Prostate gland (tissue), 2 donors: Measurements from ENCODE around the gene BDH2. TPM values are rescaled to one million over a fixed set of nuclear protein-coding genes. Genes with fewer than 3 reads are reported as not detected.

Experiments
- DNase-seq: peaks from one replicate; pipeline ENCODE4 v3.0.0-alpha.2; 2019; ENCODE audit warnings: low spot score
- H3K27ac ChIP-seq, 2 donors: fragments of 200-600 bp; sonication (generic); 2 replicates each; pipeline ENCODE4 v1.5.1; 2017 to 2019
- H3K27me3 ChIP-seq: fragments of 200-600 bp; sonication (generic); replicated peaks from 2 replicates; pipeline ENCODE4 v1.5.1; 2019; ENCODE audit not compliant: insufficient read depth
- H3K36me3 ChIP-seq, 2 donors: fragments of 200-600 bp; sonication (generic); 1 replicate in 1 of 2; 2 replicates in 1 of 2; pipeline versions ENCODE4 v1.5.1 to v1.8.1; 2017 to 2019
- H3K4me1 ChIP-seq: fragments of 200-600 bp; sonication (generic); replicated peaks from 2 replicates; pipeline ENCODE4 v1.5.1; 2019
- H3K4me3 ChIP-seq, 2 donors: fragments of 200-600 bp; sonication (generic); 2 replicates each; pipeline ENCODE4 v1.5.1; 2017 to 2019
- H3K9me3 ChIP-seq: fragments of 200-600 bp; sonication (generic); 2 replicates; pipeline ENCODE4 v1.5.1; 2017
- POLR2A ChIP-seq: fragments of 450-650 bp; IDR thresholded peaks from one replicate; pipeline ENCODE4 v1.6.1; 2016; ENCODE audit warnings: antibody characterized with exemption, mild to moderate bottlenecking
- POLR2AphosphoS5 ChIP-seq: sonication (generic); formaldehyde crosslinking; IDR thresholded peaks from one replicate; pipeline ENCODE4 v1.6.1; 2017; ENCODE audit warnings: antibody characterized with exemption
- WGBS: methylation state at CpG from one replicate; pipeline ENCODE4 v1.1.5; 2018; 5-methylcytosine and 5-hydroxymethylcytosine counted together
- intact Hi-C: fragments of 100-400 bp; cut with DNase I; formaldehyde crosslinking; loops from one replicate; pipeline ENCODE4 v1.14.2; 2022
- total RNA-seq, 2 donors: library from RNA; depleted of rRNA; stranded (reverse); fragments of >200 nt; gene quantifications; one replicate each; pipeline ENCODE4 v1.1.0, GENCODE V29; 2016
- TF ChIP-seq, protein P1 (sequence below), 4 experiments: fragments of 200-600 bp in 2 of 4; fragments of 450-650 bp in 2 of 4; sonication (generic) in 2 of 4; IDR thresholded peaks; 1 replicate in 3 of 4; 2 replicates in 1 of 4; pipeline ENCODE4 v1.5.1; 2016 to 2019; ENCODE audit warnings: antibody characterized with exemption in 4 of 4, mild to moderate bottlenecking in 2 of 4, moderate library complexity in 2 of 4

The BDH2 gene
- total RNA-seq, 2 donors from 2014 or later: 41.5 to 54.1 TPM

DNA sequence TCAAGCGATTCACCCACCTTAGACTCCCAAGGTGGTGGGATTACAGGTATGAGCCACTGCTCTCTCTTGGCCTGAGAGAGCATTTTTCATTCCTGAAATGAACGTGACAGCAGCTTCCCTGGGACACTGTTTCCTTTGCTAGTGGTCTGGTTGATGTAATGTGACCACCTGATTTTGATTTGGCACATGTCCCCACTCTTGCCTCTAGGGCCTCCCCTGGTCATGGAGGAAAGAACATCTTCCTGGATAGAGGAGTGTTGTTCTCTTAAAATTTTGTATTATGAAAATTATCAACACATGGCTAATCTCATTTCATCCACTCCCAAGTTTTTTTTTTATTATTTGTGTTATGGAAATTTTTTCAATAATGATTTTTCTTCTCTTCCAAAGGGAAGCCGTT lies 46.9 kb downstream of the BDH2 start:
- 80% methylated on average over 3 of the region's 3 CpGs for WGBS
- no peaks in the 10 kb centered on the region for H3K36me3 ChIP-seq
- no peaks in the 10 kb centered on the region for H3K27me3 ChIP-seq
- no peaks in the 10 kb centered on the region for H3K4me1 ChIP-seq
- TF ChIP-seq POLR2A: no peak
- TF ChIP-seq, protein P1, sequence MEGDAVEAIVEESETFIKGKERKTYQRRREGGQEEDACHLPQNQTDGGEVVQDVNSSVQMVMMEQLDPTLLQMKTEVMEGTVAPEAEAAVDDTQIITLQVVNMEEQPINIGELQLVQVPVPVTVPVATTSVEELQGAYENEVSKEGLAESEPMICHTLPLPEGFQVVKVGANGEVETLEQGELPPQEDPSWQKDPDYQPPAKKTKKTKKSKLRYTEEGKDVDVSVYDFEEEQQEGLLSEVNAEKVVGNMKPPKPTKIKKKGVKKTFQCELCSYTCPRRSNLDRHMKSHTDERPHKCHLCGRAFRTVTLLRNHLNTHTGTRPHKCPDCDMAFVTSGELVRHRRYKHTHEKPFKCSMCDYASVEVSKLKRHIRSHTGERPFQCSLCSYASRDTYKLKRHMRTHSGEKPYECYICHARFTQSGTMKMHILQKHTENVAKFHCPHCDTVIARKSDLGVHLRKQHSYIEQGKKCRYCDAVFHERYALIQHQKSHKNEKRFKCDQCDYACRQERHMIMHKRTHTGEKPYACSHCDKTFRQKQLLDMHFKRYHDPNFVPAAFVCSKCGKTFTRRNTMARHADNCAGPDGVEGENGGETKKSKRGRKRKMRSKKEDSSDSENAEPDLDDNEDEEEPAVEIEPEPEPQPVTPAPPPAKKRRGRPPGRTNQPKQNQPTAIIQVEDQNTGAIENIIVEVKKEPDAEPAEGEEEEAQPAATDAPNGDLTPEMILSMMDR (IDR thresholded peaks at IDR 0.05): no peak
- no peak for TF ChIP-seq POLR2AphosphoS5
- H3K4me3 ChIP-seq: no peak overlapping the region
- no peak overlapping the region for H3K27ac ChIP-seq
- no peak for DNase-seq
- intact Hi-C loops: no loop called here
- no peaks in the 10 kb centered on the region for H3K9me3 ChIP-seq

DNA sequence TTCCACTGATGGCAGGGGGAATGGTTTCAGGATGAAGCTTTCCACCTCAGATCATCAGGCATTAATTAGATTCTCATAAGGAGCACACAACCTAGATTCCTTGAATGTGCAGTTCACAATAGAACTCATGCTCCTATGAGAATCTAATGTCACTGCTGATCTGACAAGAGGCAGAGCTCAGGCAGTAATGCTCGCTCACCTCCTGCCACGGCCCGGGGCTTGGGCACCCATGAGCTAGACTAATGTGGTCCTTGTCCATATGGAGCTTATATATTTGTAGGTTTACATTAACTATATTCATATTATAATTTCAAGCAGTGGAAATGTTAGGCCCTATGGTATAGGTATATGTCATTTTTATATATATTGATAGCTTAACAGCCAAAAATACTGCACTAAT lies 47.5 kb downstream of the BDH2 start:
- H3K4me1 ChIP-seq: no peaks in the 10 kb centered on the region
- H3K9me3 ChIP-seq: no peaks in the 10 kb centered on the region
- H3K4me3 ChIP-seq: no peak overlapping the region
- no peaks in the 10 kb centered on the region for H3K27me3 ChIP-seq
- intact Hi-C loops: no loop called here
- no peak overlapping the region for H3K27ac ChIP-seq
- H3K36me3 ChIP-seq: no peaks in the 10 kb centered on the region
- WGBS: 94% methylated on average over 3 of the region's 3 CpGs
- TF ChIP-seq, protein P1 (IDR thresholded peaks at IDR 0.05): no peak
- TF ChIP-seq POLR2A: no peak
- no peak for TF ChIP-seq POLR2AphosphoS5
- no peak for DNase-seq

GRCh38 chr4:103050736-103051436 lies 48.7 kb downstream of the BDH2 start:
- Histone ChIP-seq H3K27ac (no peak overlapping the region), H3K27me3 (no peaks in the 10 kb centered on the region), H3K36me3 (no peaks in the 10 kb centered on the region), H3K9me3 (no peaks in the 10 kb centered on the region), H3K4me3 (no peak overlapping the region), H3K4me1 (no peaks in the 10 kb centered on the region)
- intact Hi-C loops: no loop called here
- TF ChIP-seq, protein P1 (IDR thresholded peaks at IDR 0.05): no peak
- TF ChIP-seq POLR2A (no peak), POLR2AphosphoS5 (no peak)
- DNase-seq: no peak
- WGBS: 50% methylated on average over 2 of the region's 2 CpGs

DNA sequence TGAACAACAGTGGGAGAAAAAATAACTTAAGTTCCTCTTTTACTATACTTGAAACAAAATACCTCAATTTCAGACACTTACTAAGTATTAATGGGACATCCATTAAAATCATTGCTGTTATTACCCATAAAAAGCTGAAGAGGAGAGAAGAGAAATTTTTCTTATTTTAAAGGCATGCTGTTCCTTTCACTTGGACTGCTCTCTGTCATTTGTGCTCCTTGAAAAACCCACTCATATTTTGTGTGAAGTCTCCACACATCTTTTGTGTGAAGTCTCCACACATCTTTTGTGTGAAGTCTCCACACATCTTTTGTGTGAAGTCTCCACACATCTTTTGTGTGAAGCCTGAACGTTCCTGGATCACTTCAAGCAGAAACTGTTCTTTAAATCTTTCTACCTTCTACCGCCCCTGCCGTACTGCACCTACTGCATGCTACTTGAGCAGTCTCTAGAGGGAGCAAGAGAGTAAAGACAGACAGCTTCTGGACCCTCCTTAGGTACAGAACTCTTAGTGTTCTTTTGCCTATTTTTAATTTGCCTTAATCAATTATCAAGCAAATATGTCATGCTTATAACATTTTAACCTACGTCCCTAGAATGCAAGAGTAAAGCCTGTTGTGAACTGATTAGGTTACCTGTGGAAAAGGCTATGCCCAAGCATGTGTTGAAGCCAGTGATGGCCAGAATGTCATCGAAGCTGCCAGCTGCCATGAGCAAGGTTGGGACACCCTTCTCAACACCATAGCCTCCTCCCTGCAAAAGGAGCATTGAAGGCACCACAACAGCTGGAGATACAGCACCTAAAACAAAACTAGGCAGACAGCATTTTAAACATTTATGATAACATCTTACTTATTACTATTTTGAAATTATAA lies 53.0 kb downstream of the BDH2 start:
- Histone ChIP-seq H3K9me3 (no peaks in the 10 kb centered on the region), H3K4me1 (no peaks in the 10 kb centered on the region), H3K4me3 (no peak overlapping the region), H3K27me3 (no peaks in the 10 kb centered on the region), H3K36me3 (no peaks in the 10 kb centered on the region), H3K27ac (no peak overlapping the region)
- DNase-seq: no peak
- TF ChIP-seq, protein P1 (IDR thresholded peaks at IDR 0.05): peak in 3 of 4 experiments; percentile 37 to 46 (median 39)
- no peak for TF ChIP-seq POLR2A
- 59% methylated on average over 5 of the region's 5 CpGs for WGBS
- intact Hi-C loops: loop anchor here (10.0 kb wide), 1 partner anchor 48 kb away; the partner anchor contains the start of gene BDH2
